Measurements from ENCODE around the gene ZNF524. TPM values are rescaled to one million over a fixed set of nuclear protein-coding genes. Genes with fewer than 3 reads are reported as not detected.

The ZNF524 gene
- total and polyA plus RNA-seq, 2 experiments from 2014 or later, result 17.8 to 18.2 TPM

DNA sequence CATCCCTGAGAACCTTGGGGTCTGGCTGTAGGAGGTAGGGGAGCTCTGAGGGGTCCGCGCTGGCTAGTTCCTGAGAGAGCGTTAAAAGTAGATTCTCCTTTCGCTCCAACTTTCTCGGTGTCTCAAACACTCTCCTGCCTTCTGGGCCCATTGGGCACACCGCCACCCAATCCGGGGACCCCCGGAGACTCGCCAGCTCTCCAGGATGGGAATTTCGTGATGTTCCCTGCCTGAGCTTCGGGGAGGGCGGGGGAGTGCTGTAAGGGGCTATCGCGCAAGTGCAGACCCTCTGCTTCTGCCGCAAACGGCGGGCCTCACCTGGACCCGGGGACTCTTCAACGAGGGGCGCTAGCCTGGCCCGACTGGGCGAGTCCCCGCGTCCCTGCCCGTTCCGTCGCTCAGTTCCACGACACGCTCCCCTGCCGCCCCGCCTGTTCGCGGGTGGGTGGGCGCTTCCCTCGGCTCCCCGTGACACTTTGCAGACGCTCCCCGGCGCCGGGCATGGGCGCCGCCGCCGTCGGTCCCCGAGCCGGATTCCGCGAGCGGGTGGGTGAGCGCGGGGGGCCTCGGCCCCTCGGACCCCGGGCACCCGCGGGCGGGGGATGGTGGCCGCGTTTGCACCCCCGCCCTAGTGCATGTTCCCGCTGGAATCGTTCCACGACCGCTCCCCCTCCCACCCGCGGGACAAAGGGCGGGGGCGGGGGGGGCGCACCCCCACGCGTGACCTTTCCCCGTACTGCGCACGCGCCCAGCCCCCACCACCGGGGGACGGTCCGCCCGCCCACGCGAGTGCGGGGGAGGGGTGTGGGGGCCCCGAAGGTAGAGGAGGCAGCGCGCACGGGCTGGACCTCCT is 47.9 kb downstream of the ZNF524 start, which contains the start of gene CCDC106:
CCDC106 (plus strand) TSS at position 481 of the 853 bp plus-strand sequence. CDS start 835 bp downstream, outside the sequence.
- H3K9ac ChIP-seq, result peak within 1 kb of the TSS; percentile 82

DNA sequence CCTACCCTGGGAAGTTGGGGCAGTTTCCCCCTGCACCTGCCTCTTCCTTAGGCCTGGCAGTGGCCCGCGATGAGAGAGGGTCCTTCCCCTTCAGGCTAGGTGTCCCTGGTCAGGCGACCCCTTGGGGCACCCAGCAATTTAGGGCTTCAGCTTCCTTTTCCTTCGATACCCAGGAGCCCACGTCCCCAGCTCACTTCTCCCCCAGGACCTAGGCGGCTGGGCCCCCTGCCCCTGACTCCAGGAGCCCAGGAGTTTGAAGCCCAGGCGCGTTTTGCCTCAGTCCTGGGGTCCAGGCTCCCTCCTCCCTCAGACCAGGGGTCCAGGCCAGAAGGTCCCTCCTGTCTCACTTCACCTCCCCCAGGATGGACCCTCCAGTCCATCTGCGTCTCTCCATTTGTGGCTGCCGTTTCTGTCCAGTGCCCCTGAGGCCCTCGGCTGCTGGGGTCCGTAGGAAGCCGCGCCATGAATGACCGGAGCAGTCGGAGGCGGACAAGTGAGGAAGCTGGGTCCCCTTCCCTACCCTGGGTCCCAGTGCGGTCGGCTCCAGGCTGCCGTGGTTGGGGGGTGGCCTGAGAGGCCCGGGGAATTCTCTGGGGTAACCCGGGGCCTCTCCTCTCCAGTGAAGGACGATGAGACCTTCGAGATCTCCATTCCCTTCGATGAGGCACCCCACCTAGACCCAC is 48.6 kb downstream of the ZNF524 start:
- H3K4me1 ChIP-seq (ENCODE audit: insufficient read depth), result peaks cover 12% of the 10 kb centered on the region
- TF ChIP-seq EZH2phosphoT487 (IDR thresholded peaks at IDR 0.05; ENCODE audit: insufficient read depth, low read depth) (no peak), EZH2 (IDR thresholded peaks at IDR 0.05; ENCODE audit: insufficient read depth, poor library complexity, severe bottlenecking) (no peak)
- H3K27ac ChIP-seq, result no peak overlapping the region
- H3K36me3 ChIP-seq (ENCODE audit: low read depth), result peaks cover 10% of the 10 kb centered on the region; the same call in 1 of the 2 replicates
- peak overlapping the region; percentile 73 for H3K4me3 ChIP-seq
- 49 to 56% methylated on average over 25 of the region's 25 CpGs for WGBS, 2 experiments (ENCODE audit: low coverage in 1 of 2, low lambda C conversion rate in 2 of 2, missing lambda C conversion rate in 2 of 2)
- no peaks in the 10 kb centered on the region for H3K9me3 ChIP-seq (ENCODE audit: low read depth)
- DNase-seq, result peak; percentile 11
- peak overlapping the region; percentile 77 for H3K4me2 ChIP-seq (ENCODE audit: unreplicated experiment)
- peak overlapping the region; percentile 82 for H3K9ac ChIP-seq
- H3K9me2 ChIP-seq (ENCODE audit: insufficient read depth), result no peaks in the 10 kb centered on the region
- peak overlapping the region; percentile 75 for H2AFZ ChIP-seq
- H4K20me1 ChIP-seq (ENCODE audit: insufficient read depth), result no peaks in the 10 kb centered on the region
- in situ Hi-C loops (cut with MboI), result loop anchor here (25.0 kb wide), 1 partner anchor 511 kb away; the partner anchor contains the start of gene TNNT1
- H3F3A ChIP-seq (ENCODE audit: insufficient read depth), result 0 out of 2 replicates have a peak, but pooled peaks cover 4% of the 10 kb centered on the region
- peaks cover 39% of the 10 kb centered on the region for H3K79me2 ChIP-seq (ENCODE audit: insufficient read depth)
- no peaks in the 10 kb centered on the region for H3K27me3 ChIP-seq (replicated peaks; ENCODE audit: insufficient read depth)

More for the DNA sequence above, 47.9 kb downstream of the ZNF524 start, which contains the start of gene CCDC106:
- peaks cover 15% of the 10 kb centered on the region for H3K4me1 ChIP-seq (ENCODE audit: insufficient read depth)
- H4K20me1 ChIP-seq (ENCODE audit: insufficient read depth), result no peaks in the 10 kb centered on the region
- H3K27me3 ChIP-seq (replicated peaks; ENCODE audit: insufficient read depth), result no peaks in the 10 kb centered on the region
- peak; percentile 75 for DNase-seq
- H3K27ac ChIP-seq, result no peak within 1 kb of the TSS; the same call in 1 of the 2 replicates
- no peaks in the 10 kb centered on the region for H3K9me2 ChIP-seq (ENCODE audit: insufficient read depth)
- 1 to 2% methylated on average over 62 of the region's 87 CpGs for WGBS, 2 experiments (ENCODE audit: low coverage in 1 of 2, low lambda C conversion rate in 2 of 2, missing lambda C conversion rate in 2 of 2)
- H3K9me3 ChIP-seq (ENCODE audit: low read depth), result no peaks in the 10 kb centered on the region
- peaks cover 10% of the 10 kb centered on the region; the same call in 1 of the 2 replicates for H3K36me3 ChIP-seq (ENCODE audit: low read depth)
- peak within 1 kb of the TSS; percentile 75 for H2AFZ ChIP-seq
- H3F3A ChIP-seq (ENCODE audit: insufficient read depth), result 0 out of 2 replicates have a peak, but pooled peaks cover 4% of the 10 kb centered on the region
- H3K79me2 ChIP-seq (ENCODE audit: insufficient read depth), result peaks cover 39% of the 10 kb centered on the region
- peak within 1 kb of the TSS; percentile 77 for H3K4me2 ChIP-seq (ENCODE audit: unreplicated experiment)
- in situ Hi-C loops (cut with MboI), result loop anchor here (25.0 kb wide), 1 partner anchor 511 kb away; the partner anchor contains the start of gene TNNT1
- peak within 1 kb of the TSS; percentile 73 for H3K4me3 ChIP-seq
- TF ChIP-seq EZH2 (IDR thresholded peaks at IDR 0.05; ENCODE audit: insufficient read depth, poor library complexity, severe bottlenecking), result no peak
- no peak for TF ChIP-seq EZH2phosphoT487 (IDR thresholded peaks at IDR 0.05; ENCODE audit: insufficient read depth, low read depth)

DNA sequence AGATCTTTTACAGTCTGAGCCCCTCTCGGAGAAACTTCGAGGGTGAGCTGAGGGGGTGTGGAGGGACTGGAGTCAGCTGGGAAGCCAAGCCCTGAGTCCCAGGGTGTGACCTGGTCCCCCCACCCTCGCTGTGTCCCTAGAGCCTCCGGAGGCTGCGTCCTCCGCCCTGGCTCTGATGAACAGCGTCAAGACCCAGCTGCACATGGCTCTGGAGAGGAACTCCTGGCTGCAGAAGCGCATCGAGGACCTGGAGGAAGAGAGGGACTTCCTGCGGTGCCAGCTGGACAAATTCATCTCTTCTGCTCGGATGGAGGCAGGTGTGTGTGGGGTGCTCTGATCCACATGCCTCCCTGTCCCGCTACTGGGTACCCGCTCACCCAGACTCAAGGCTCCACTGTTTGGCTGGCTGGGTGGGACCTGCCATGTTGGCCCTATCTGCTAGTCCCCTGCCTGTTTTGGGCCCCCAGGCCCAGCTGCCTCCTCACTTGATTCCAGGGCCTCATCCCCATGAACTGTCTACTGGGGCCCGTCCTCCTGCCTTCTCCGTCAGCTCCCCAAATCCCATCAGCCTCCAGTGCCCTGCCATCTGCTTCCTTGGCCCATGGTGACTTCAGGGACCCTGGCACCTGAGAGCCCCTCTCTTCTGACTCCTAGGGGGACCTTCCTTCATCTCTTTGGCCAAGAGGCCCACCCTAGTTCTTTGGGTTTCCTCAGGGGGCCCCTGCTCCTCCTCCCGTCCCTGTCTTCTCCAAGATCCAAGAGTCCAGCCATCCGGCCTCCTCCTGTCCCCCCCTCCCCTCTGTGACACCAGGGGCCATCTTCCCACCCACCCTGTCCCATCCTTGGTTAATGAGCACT is 49.4 kb downstream of the ZNF524 start:
- 75 to 79% methylated on average over 17 of the region's 17 CpGs for WGBS, 2 experiments (ENCODE audit: low coverage in 1 of 2, low lambda C conversion rate in 2 of 2, missing lambda C conversion rate in 2 of 2)
- DNase-seq, result no peak

More for the DNA sequence above, 49.4 kb downstream of the ZNF524 start:
- Histone ChIP-seq H3K9me3 (ENCODE audit: low read depth) (no peaks in the 10 kb centered on the region), H3K4me1 (ENCODE audit: insufficient read depth) (peaks cover 10% of the 10 kb centered on the region), H3K27me3 (replicated peaks; ENCODE audit: insufficient read depth) (no peaks in the 10 kb centered on the region), H3K27ac (no peak overlapping the region), H3K4me2 (ENCODE audit: unreplicated experiment) (no peak overlapping the region), H3K79me2 (ENCODE audit: insufficient read depth) (peaks cover 31% of the 10 kb centered on the region), H3K4me3 (no peak overlapping the region), H4K20me1 (ENCODE audit: insufficient read depth) (no peaks in the 10 kb centered on the region), H3K9ac (peak overlapping the region; percentile 82; the same call in 1 of the 2 replicates), H3F3A (ENCODE audit: insufficient read depth) (0 out of 2 replicates have a peak, but pooled peaks cover 4% of the 10 kb centered on the region), H3K36me3 (ENCODE audit: low read depth) (peaks cover 10% of the 10 kb centered on the region; the same call in 1 of the 2 replicates), H3K9me2 (ENCODE audit: insufficient read depth) (no peaks in the 10 kb centered on the region), H2AFZ (no peak overlapping the region)
- in situ Hi-C loops (cut with MboI), result loop anchor here (25.0 kb wide), 2 partner anchors 512 to 1187 kb away; partner anchors contain the start of genes CDC42EP5, LENG9 and TNNT1
- TF ChIP-seq EZH2phosphoT487 (IDR thresholded peaks at IDR 0.05; ENCODE audit: insufficient read depth, low read depth) (no peak), EZH2 (IDR thresholded peaks at IDR 0.05; ENCODE audit: insufficient read depth, poor library complexity, severe bottlenecking) (no peak)

All from GM23248 (cell line).